GM19238 (cell line): ENCODE measurements around the gene CEP170.

Source experiments
- DNase-seq: peaks from one replicate; pipeline ENCODE4 v3.0.0; 2011; ENCODE audit warnings: low spot score; ENCODE audit not compliant: insufficient read length

CEP170 gene

GRCh38 chr1:243267914-243268653, 13.0 kb upstream of the CEP170 start:
- no peak for DNase-seq

- no peak for DNase-seq
Observed at GRCh38 chr1:243267471-243267880, 12.4 kb upstream of the CEP170 start.

- DNase-seq: no peak
Observed at GRCh38 chr1:243266231-243266630, 11.2 kb upstream of the CEP170 start.

- DNase-seq: no peak
Observed at GRCh38 chr1:243264717-243265116, 9.6 kb upstream of the CEP170 start.

- no peak for DNase-seq
Observed at GRCh38 chr1:243261390-243261789, 6.3 kb upstream of the CEP170 start.

- DNase-seq: no peak
Observed at GRCh38 chr1:243260221-243260880, 5.3 kb upstream of the CEP170 start.

GRCh38 chr1:243258731-243259130, 3.6 kb upstream of the CEP170 start:
- DNase-seq: no peak

- DNase-seq: no peak
Observed at GRCh38 chr1:243257189-243257588, 2.1 kb upstream of the CEP170 start.

- no peak for DNase-seq
Observed at GRCh38 chr1:243256590-243256989, 1.5 kb upstream of the CEP170 start.

- DNase-seq: peak; percentile 81
Observed at GRCh38 chr1:243255791-243256512, 871 bp upstream of the CEP170 start, which contains the start of gene SDCCAG8. TSS of gene SDCCAG8 (plus strand) at chr1:243256041. CDS start at chr1:243256174, 133 bp downstream.

- DNase-seq: peak; percentile 50
Observed at GRCh38 chr1:243254233-243254926, 701 bp downstream of the CEP170 start.

- no peak for DNase-seq
Observed at GRCh38 chr1:243253926-243254232, 1.2 kb downstream of the CEP170 start.

GRCh38 chr1:243253211-243253925, 1.7 kb downstream of the CEP170 start:
- DNase-seq: no peak

- DNase-seq: no peak
Observed at GRCh38 chr1:243251539-243251938, 3.5 kb downstream of the CEP170 start.

GRCh38 chr1:243250102-243250501, 5.0 kb downstream of the CEP170 start:
- no peak for DNase-seq

- DNase-seq: no peak
Observed at GRCh38 chr1:243249214-243249613, 5.9 kb downstream of the CEP170 start.

GRCh38 chr1:243247901-243248300, 7.2 kb downstream of the CEP170 start:
- DNase-seq: no peak

- DNase-seq: no peak
Observed at GRCh38 chr1:243246916-243247315, 8.2 kb downstream of the CEP170 start.

GRCh38 chr1:243244432-243244841, 10.6 kb downstream of the CEP170 start:
- no peak for DNase-seq

GRCh38 chr1:243236604-243237252, 18.4 kb downstream of the CEP170 start:
- no peak for DNase-seq
